Stimulated activated CD8-positive, alpha-beta memory T cell treated with anti-CD3 and anti-CD28 coated beads, Interleukin-15, amount 100 ng/mL, for 24 hours (primary cell): ENCODE measurements around the gene ODAM.
"Not testable (repeated sequence)": the region's sequence is repeated elsewhere in the genome, so short reads cannot be mapped to it uniquely, and the experiment has no call there.

Source experiments
- DNase-seq: peaks from one replicate; pipeline ENCODE4 v3.0.0-alpha.2; 2020; ENCODE audit warnings: low read depth

The ODAM gene

DNA sequence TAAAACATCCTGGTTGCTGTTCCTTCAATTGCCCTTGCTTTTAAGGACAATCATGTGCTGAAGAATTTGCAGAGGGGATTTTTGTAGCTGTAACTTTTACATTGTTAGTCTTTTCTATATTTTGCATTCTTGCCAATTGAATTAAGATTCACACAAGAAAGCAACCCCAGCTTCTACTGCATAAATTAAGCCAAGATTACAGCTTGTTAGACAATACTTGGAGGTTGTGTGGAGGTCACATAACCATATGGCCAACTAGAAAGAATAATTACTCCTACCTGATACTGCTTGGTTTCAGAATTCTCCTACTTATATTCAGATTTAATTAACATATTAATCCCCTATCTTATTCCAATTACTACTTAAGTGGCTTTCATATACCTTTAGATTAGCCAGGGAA lies 26.3 kb downstream of the ODAM start:
- not testable (repeated sequence) for DNase-seq

DNA sequence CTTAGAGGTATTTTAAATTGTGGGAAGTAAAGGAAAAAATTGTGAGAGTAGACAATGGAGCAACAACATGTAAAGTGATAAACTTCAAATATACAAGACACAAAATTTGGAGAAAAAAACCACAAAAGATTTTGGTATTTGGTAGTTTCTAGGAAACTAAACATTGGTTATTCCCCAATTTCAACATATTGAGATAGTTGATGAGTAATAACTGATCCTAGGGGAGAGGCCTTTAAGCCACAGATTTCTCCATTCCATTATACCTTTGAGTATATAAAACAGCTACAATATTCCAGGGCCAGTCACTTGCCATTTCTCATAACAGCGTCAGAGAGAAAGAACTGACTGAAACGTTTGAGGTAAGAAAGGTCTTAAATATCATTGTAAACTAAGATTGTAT lies 30.3 kb downstream of the ODAM start, which contains the start of gene FDCSP:
TSS of gene FDCSP (plus strand) at position 301 of the 400 bp plus-strand sequence. CDS start 5,071 bp downstream, outside the sequence.
- DNase-seq = no peak

- no peak for DNase-seq
Observed at GRCh38 chr4:70236125-70236524, 40.6 kb downstream of the ODAM start.

DNA sequence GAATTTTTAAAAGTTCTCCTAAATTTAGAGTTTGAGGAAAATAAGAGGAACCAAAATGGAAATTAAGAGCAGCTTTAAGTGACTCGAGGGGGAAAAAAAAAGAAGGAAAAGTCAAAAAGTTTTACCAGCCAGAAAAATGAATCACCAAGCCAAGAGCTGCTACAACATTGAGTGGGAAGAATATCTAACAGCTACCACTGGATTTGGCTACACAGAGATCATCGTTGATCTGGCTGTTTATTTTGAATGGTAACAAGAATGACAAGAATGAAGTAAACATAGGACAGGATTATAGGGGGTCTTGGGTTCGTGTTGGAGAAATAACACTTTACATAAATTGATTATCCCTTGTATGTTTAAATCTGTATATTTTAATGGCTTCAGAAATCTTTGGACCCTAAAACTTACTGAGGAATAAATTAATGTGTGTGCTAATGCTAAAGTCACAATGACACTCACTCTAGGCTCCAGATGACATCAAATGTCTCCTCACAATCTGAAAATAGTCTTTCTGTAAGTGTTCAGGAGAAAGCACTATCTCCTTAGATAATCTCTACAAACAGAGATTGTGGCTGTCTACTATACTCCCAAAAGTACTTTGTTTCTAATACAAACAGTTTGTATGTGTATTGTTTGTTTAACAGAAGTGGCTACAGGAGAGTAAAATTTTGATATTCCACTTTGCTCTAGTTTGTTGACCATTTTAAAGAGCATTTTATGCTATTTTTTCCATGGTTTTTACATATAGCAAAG lies 43.8 kb downstream of the ODAM start:
- no peak for DNase-seq

DNA sequence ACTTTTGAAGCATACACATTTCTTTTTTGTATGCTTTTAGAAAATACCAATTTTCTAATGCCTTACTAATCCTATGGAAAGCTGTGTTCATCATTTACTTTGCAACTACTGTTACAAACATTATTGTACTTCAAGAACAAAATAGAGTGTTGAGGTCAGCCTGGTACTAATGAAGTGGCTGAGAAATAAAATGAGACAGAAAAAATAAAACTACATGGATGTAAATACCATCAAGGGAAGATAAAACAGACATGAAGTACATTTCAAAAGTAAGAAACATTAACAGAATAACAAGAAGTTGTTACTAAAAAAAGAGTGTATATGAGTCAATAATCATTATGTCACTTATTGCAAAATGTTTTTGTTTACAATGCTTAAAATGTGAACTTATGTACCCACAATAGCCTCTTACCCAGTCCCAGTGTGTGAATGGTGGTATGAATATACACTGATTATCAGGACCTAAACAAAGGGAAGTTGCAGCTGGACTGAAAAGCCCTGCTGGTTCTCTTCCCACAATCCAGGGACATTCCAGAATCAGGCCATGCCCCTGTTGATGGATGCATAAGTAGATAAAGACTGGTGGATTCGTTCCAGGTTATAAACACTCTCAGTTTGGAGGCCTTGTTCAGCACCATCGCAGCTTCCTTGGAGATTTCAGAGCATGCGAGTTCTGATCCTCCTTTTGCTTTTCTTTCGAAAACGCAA lies 44.5 kb downstream of the ODAM start:
- no peak for DNase-seq

DNA sequence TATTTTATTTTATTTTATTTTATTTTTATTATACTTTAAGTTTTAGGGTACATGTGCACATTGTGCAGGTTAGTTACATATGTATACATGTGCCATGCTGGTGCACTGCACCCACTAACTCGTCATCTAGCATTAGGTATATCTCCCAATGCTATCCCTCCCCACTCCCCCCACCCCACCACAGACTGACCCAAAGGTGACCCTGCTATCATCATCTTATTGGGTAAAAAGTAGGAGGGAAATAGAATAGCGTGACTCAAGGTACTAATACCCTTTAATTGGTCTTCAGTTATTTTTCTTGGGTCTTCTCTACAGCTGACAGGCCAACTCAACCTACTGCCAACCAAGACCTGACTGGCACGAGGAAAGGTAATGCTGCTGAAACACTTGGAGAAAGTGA lies 46.8 kb downstream of the ODAM start, which contains the start of gene CSN3:
TSS of gene CSN3 (plus strand) at position 301 of the 400 bp plus-strand sequence. CDS start 2,223 bp downstream, outside the sequence.
- not testable (repeated sequence) for DNase-seq

GRCh38 chr4:70243091-70243490 lies 47.6 kb downstream of the ODAM start:
- no peak for DNase-seq

GRCh38 chr4:70251250-70251944 lies 55.9 kb downstream of the ODAM start:
- no peak for DNase-seq

DNA sequence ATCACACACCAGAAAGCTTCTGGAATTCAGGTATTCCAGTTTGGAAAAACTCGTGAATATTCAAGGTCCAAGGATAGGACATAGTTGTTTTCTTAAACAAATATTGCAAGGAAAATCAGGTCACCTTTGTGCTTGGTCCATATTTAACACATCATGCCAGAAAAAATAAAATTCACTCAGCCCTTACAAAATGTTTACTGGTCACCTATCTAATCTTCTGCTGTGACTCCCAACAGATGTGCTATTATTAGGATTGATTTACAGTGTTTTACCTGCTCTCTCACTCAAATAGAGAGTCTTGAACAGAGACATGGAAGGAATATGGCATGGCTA lies 56.4 kb downstream of the ODAM start:
- DNase-seq = no peak
